ENCODE data around the gene MAP1B. TPM values are rescaled to one million over a fixed set of nuclear protein-coding genes. Genes with fewer than 3 reads are reported as not detected.

MAP1B gene
- total and polyA plus RNA-seq, 9 of the 15 experiments (the other 6 are each of a cell fraction or from before 2014, with no cell fraction given) = 5.2 to 66.1 (median 17.3) TPM

GRCh38 chr5:72202331-72202825 lies 95.1 kb downstream of the MAP1B start:
- ATAC-seq = no peak
- no peak for TF ChIP-seq WHSC1 (IDR thresholded peaks at IDR 0.05; ENCODE audit: low read length)
- no peak for TF ChIP-seq FOXJ2 (tag; IDR thresholded peaks at IDR 0.05)
- TF ChIP-seq GABPB2 (CRISPR knock-in tag; conservative IDR thresholded peaks at IDR 0.05) = no peak
- no peak for TF ChIP-seq TRIM24 (IDR thresholded peaks at IDR 0.05)
- TF ChIP-seq FOXA3 (CRISPR knock-in tag; conservative IDR thresholded peaks at IDR 0.05 in 1 of 2, IDR thresholded peaks at IDR 0.05 in 1 of 2) = no peak
- TF ChIP-seq SMAD4 (CRISPR knock-in tag; conservative IDR thresholded peaks at IDR 0.05) = no peak
- no peak for TF ChIP-seq E4F1 (CRISPR knock-in tag; IDR thresholded peaks at IDR 0.05; ENCODE audit: borderline replicate concordance)
- TF ChIP-seq POLR2AphosphoS5 (IDR thresholded peaks at IDR 0.05; ENCODE audit: control insufficient read depth, insufficient read depth, low read depth, low read length) = no peak
- TF ChIP-seq NCOA1 (IDR thresholded peaks at IDR 0.05; ENCODE audit: low read depth) = no peak
- TF ChIP-seq CHAMP1 (IDR thresholded peaks at IDR 0.05) = no peak
- no peak for TF ChIP-seq ZNF197 (CRISPR knock-in tag; IDR thresholded peaks at IDR 0.05; ENCODE audit: low read depth)
- TF ChIP-seq MAX (CRISPR knock-in tag; IDR thresholded peaks at IDR 0.05) = no peak
- no peak for TF ChIP-seq PRDM10 (IDR thresholded peaks at IDR 0.05; ENCODE audit: partially characterized antibody)

More at GRCh38 chr5:72202331-72202825, 95.1 kb downstream of the MAP1B start:
- FAIRE-seq = no peak
- in situ Hi-C loops (cut with MboI) = no loop called here
- Histone ChIP-seq H2AFZ (ENCODE audit: low read depth, low read length) (no peak overlapping the region), H3K9ac (ENCODE audit: insufficient read depth in 1 of 2, low read depth in 2 of 2, low read length in 2 of 2) (no peak overlapping the region), H3K9me3 (replicated peaks; ENCODE audit: control insufficient read depth, insufficient read depth, low read depth, low read length) (no peaks in the 10 kb centered on the region), H3K4me1 (replicated peaks in 1 of 2; ENCODE audit: control insufficient read depth in 2 of 2, insufficient read depth in 2 of 2, low read length in 2 of 2) (0 out of 5 replicates have a peak, but pooled peaks cover 0 to 2% of the 10 kb centered on the region in 2 experiments), H3K4me3 (no peak overlapping the region), H3K27ac (ENCODE audit: extremely low read depth, low read depth, low read length) (no peak overlapping the region), H3K27me3 (ENCODE audit: control insufficient read depth in 2 of 2, insufficient read depth in 2 of 2, low read length in 2 of 2) (no peaks in the 10 kb centered on the region), H3K9me1 (ENCODE audit: control insufficient read depth, insufficient read depth, low read length) (peaks cover 3% of the 10 kb centered on the region), H3K4me2 (ENCODE audit: insufficient read depth, low read length) (no peak overlapping the region), H4K20me1 (replicated peaks; ENCODE audit: control insufficient read depth, insufficient read depth, low read length) (no peaks in the 10 kb centered on the region), H3K36me3 (ENCODE audit: control insufficient read depth, insufficient read depth, low read length) (peaks cover 89% of the 10 kb centered on the region), H3K79me2 (ENCODE audit: control insufficient read depth, insufficient read depth, low read length) (no peaks in the 10 kb centered on the region)
- no TSS peak for BruUV-seq (replicated peaks)
- ChIA-PET POLR2A (interaction anchor here (0.6 to 0.7 kb wide), 3 partner anchors 120 to 1369 kb away, joined by 3 to 4 read pairs (median 3); no protein-coding TSS in a partner anchor), CTCF (ENCODE audit: low intra/inter-chr PET ratio) (no interaction called here)
- intact Hi-C loops (cut with micrococcal nuclease) = no loop called here
- 68% methylated on average over 3 of the region's 3 CpGs for WGBS (ENCODE audit: insufficient coverage, low coverage, missing lambda C conversion rate)
- DNase-seq (ENCODE audit: extremely low read depth in 1 of 4, low spot score in 3 of 4) = no peak

Data from K562 (cell line).